Activated T-helper 1 cell treated with anti-CD3 and anti-CD28 coated beads, Interleukin-2, amount 50 U/mL, for 16 hours (primary cell): ENCODE results near the gene KIF4A.

ENCODE experiments used
- DNase-seq, 2 donors: peaks; one replicate each; pipeline ENCODE4 v3.0.0-alpha.2; 2020; ENCODE audit warnings: low read depth in 1 of 2, low spot score in 1 of 2

The KIF4A gene

DNA sequence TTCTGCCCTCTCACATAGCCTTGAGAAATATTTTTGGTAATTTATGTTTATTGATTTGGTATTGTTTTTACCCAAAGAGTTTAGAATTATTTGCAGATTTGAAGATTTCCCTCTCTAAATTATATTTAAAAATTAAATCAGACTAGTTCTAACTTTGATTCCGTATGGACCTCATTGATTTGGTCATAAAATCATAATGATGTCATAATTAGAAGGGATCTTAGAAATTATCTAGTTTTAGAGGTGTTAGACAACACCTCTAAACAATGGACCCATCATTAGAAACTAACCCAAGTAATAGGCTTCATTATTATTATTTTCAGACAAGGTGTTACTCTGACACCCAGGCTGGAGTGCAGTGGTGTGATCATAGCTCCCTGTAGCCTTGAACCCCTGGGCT, 178.8 kb downstream of the KIF4A start:
- no peak for DNase-seq
